Brain microvascular endothelial cell (primary cell): ENCODE measurements around the gene CCAR1.
"Not testable (repeated sequence)": the region's sequence is repeated elsewhere in the genome, so short reads cannot be mapped to it uniquely, and the experiment has no call there.

Experiments used
- DNase-seq: peaks from one replicate; pipeline ENCODE4 v3.0.0-alpha.2; 2020
- H3K27ac ChIP-seq: fragments of 250-450 bp; sonication (Bioruptor Pico); 2 replicates; pipeline ENCODE4 v1.5.1; 2020; ENCODE audit warnings: mild to moderate bottlenecking, moderate library complexity
- H3K27me3 ChIP-seq: fragments of 250-450 bp; sonication (Bioruptor Pico); replicated peaks from 2 replicates; pipeline ENCODE4 v1.5.1; 2020; ENCODE audit warnings: mild to moderate bottlenecking
- H3K36me3 ChIP-seq: fragments of 250-450 bp; sonication (Bioruptor Pico); replicated peaks from 2 replicates; pipeline ENCODE4 v1.5.1; 2020; ENCODE audit warnings: mild to moderate bottlenecking
- H3K4me3 ChIP-seq: 2 replicates; pipeline ENCODE4 v1.5.1; 2011; ENCODE audit warnings: low read depth, mild to moderate bottlenecking, control low read depth, low read length, moderate library complexity
- CTCF ChIP-seq: IDR thresholded peaks from 2 replicates; pipeline ENCODE4 v1.5.1; 2011; ENCODE audit warnings: low read depth, mild to moderate bottlenecking, moderate library complexity, low read length, control low read depth, inconsistent platforms; ENCODE audit errors: missing control alignments
- in situ Hi-C: cut with HindIII; loops from 2 replicates; pipeline ENCODE4 v1.10.0; 2017; ENCODE audit warnings: low sequenced_read_pairs, low pct_ligation_motif_present

CCAR1 gene

GRCh38 chr10:68829521-68829920, 108.5 kb downstream of the CCAR1 start:
- H3K4me3 ChIP-seq, result no peak overlapping the region
- in situ Hi-C loops, result no loop called here
- H3K27me3 ChIP-seq, result peaks cover 6% of the 10 kb centered on the region
- no peak for TF ChIP-seq CTCF
- H3K27ac ChIP-seq, result no peak overlapping the region
- no peak for DNase-seq
- H3K36me3 ChIP-seq, result no peaks in the 10 kb centered on the region

GRCh38 chr10:68829952-68830351, 108.9 kb downstream of the CCAR1 start:
- in situ Hi-C loops, result no loop called here
- no peak for DNase-seq
- no peak overlapping the region for H3K27ac ChIP-seq
- H3K4me3 ChIP-seq, result no peak overlapping the region
- peaks cover 6% of the 10 kb centered on the region for H3K27me3 ChIP-seq
- no peak for TF ChIP-seq CTCF
- H3K36me3 ChIP-seq, result no peaks in the 10 kb centered on the region

GRCh38 chr10:68831961-68832455, 111.0 kb downstream of the CCAR1 start:
- no peak overlapping the region for H3K4me3 ChIP-seq
- no peak for TF ChIP-seq CTCF
- in situ Hi-C loops, result no loop called here
- H3K36me3 ChIP-seq, result no peaks in the 10 kb centered on the region
- no peak for DNase-seq
- H3K27ac ChIP-seq, result no peak overlapping the region
- H3K27me3 ChIP-seq, result peaks cover 6% of the 10 kb centered on the region

GRCh38 chr10:68832601-68833000, 111.6 kb downstream of the CCAR1 start:
- in situ Hi-C loops, result no loop called here
- no peaks in the 10 kb centered on the region for H3K36me3 ChIP-seq
- H3K27me3 ChIP-seq, result peaks cover 6% of the 10 kb centered on the region
- H3K27ac ChIP-seq, result no peak overlapping the region
- no peak overlapping the region for H3K4me3 ChIP-seq
- no peak for DNase-seq
- TF ChIP-seq CTCF, result no peak

- in situ Hi-C loops, result no loop called here
Observed at GRCh38 chr10:68837626-68838322, 116.7 kb downstream of the CCAR1 start.

GRCh38 chr10:68840650-68841049, 119.6 kb downstream of the CCAR1 start:
- H3K27ac ChIP-seq, H3K4me3 ChIP-seq, in situ Hi-C loops, H3K27me3 ChIP-seq, DNase-seq, H3K36me3 ChIP-seq: not testable (repeated sequence)

More at GRCh38 chr10:68837626-68838322, 116.7 kb downstream of the CCAR1 start:
- Histone ChIP-seq H3K27me3 (no peaks in the 10 kb centered on the region), H3K4me3 (no peak overlapping the region), H3K27ac (no peak overlapping the region), H3K36me3 (no peaks in the 10 kb centered on the region)
- no peak for TF ChIP-seq CTCF
- no peak for DNase-seq
